Body of pancreas (tissue), 4 donors: ENCODE results near the gene IDUA.

Experiments used
- CTCF ChIP-seq, 7 experiments: fragments of 450-650 bp in 4 of 7; fragments of 200-600 bp in 3 of 7; sonication (generic) in 3 of 7; IDR thresholded peaks; one replicate each; pipeline ENCODE4 v1.5.1; 2016 to 2019; ENCODE audit warnings: antibody characterized with exemption in 7 of 7
- POLR2A ChIP-seq, 3 donors: fragments of 450-650 bp; IDR thresholded peaks; one replicate each; pipeline ENCODE4 v1.6.1; 2016; ENCODE audit warnings: antibody characterized with exemption in 3 of 3, mild to moderate bottlenecking in 2 of 3

DNA sequence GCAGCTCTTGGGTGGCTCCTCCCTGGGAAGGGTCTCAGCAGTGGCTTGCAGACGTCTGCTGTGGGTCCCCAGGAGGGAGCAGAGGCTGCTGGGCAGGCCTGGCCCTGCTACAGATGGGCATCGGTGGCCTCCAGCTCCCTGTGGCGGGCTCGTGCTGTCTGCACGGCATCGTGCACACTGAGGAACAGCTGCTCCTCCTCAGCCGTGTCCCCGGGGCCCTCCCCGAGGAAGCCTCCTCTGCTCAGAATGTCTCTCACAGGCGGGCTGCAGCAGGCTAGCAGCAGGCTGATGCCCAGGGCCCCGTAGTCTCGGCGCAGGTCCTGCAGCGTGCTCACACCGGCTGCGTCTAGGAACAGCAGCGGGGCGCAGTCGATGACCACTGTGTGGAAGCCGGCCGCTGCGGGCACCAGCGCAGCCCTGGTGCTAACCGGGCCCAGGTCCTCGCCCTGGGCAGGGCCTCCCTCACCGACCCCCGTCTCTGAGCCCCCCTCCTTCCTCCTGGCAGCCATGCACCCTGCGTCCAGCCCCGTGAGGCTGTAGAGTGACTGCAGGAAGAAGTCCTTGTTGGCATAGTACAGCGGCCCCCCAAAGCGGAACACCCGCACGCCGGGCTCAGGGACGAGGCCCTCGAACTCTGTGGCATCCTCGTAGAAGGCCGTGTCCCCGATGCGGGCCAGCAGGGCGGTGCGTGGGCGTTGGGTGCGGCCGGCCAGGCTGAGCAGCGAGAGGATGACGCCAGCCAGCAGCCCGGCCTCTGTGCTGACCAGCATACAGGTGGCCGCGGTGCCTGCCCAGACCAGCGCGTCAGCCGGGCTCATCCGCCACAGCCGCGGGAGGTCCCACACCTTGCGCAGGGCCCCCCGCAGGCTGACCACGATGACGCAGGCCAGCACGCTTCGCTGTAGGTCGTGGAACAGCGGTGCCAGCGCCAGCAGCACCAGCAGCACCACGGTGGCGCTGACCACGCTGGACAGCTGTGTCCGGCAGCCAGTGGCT is 2.2 kb downstream of the IDUA start:
- no peak for TF ChIP-seq POLR2A (IDR thresholded peaks at IDR 0.05)
- TF ChIP-seq CTCF (IDR thresholded peaks at IDR 0.05) = no peak
